HG02870 (cell line): ENCODE data around the gene GPR18.
"Not testable (repeated sequence)": the region's sequence is repeated elsewhere in the genome, so short reads cannot be mapped to it uniquely, and the experiment has no call there.

Experiments used
- ATAC-seq: cut with Tn5 transposase; IDR thresholded peaks from one replicate; pipeline ENCODE4 v1.9.1; 2021; ENCODE audit warnings: mild to moderate bottlenecking, moderate library complexity; ENCODE audit not compliant: unreplicated experiment

GPR18 gene

GRCh38 chr13:99231721-99232120, 26.5 kb downstream of the GPR18 start:
- ATAC-seq: no peak

GRCh38 chr13:99230991-99231390, 27.2 kb downstream of the GPR18 start:
- no peak for ATAC-seq

DNA sequence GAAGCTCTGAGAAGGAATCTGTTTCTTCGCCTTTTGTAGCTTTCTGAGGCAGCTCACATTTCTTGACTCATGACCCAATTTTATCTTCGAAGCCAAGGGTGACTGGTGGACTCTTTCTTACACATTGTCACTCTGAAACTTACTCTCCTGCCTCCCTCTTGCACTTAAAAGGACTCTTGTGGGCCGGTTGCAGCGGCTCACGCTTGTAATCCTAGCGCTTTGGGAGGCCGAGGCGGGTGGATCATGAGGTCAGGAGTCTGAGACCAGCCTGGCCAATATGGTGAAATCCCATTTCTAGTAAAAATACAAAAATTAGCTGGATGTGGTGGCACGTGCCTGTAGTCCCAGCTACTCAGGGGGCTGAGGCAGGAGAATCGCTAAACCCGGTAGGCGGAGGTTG, 27.6 kb downstream of the GPR18 start:
- ATAC-seq: not testable (repeated sequence)

- peak; percentile 95 for ATAC-seq
Observed at GRCh38 chr13:99228737-99229691, 29.2 kb downstream of the GPR18 start.

DNA sequence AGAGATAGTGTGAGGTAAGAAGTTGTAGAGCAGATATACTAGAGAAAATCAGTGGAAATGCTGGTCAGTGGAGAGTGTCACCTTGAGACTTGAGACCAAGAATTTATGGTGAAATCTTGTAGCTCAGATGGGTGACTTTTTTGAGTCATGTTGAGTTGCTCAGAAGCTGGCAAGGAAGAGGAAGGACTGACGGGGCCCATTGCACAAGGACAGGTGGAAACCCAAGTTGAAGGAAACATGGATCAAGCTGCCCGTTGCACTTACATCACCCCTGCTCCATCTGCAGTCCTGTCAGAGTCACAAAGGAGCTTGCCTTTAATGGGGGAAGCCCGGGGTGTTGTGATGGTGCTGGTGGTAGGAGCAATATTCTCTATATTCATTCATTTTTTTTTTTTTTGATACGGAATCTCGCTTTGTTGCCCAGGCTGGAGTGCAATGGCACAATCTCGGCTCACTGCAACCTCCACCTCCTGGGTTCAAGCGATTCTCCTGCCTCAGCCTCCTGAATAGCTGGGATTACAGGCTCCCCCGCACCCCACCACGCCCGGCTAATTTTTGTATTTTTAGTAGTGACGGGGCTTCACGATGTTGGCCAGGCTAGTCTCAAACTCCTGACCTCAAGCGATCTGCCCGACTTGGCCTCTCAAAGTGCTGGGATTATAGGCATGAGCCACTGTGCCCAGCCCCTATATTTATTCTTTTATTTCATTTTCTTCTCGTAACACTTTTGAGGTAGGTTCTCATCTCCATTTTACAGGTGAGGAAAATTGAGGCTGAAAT, 30.1 kb downstream of the GPR18 start:
- no peak for ATAC-seq

GRCh38 chr13:99227331-99227900, 30.8 kb downstream of the GPR18 start:
- ATAC-seq: no peak

GRCh38 chr13:99226513-99226912, 31.7 kb downstream of the GPR18 start:
- ATAC-seq: no peak

GRCh38 chr13:99225078-99225477, 33.1 kb downstream of the GPR18 start:
- ATAC-seq: no peak

GRCh38 chr13:99224021-99224420, 34.2 kb downstream of the GPR18 start:
- ATAC-seq: no peak

DNA sequence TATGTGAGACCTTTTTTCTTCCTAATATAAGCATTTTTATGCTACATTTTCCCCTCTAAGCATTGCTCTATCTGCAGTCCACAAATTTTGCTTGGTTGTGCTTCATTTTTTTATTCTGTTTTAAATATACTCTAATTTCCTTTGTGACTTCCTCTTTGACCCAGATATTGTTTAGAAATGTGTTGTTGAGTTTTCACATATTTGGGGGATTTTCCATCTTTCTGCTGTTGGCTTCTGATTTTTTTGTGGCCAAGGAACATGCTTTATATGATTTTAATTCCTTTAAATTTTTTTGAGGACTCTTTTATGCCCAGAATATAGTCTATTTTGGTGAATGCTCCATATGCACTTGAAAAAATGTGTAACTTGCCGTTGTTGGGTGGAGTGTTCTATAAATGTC, 34.6 kb downstream of the GPR18 start:
- no peak for ATAC-seq

- ATAC-seq: no peak
Observed at GRCh38 chr13:99221567-99222239, 36.5 kb downstream of the GPR18 start.

DNA sequence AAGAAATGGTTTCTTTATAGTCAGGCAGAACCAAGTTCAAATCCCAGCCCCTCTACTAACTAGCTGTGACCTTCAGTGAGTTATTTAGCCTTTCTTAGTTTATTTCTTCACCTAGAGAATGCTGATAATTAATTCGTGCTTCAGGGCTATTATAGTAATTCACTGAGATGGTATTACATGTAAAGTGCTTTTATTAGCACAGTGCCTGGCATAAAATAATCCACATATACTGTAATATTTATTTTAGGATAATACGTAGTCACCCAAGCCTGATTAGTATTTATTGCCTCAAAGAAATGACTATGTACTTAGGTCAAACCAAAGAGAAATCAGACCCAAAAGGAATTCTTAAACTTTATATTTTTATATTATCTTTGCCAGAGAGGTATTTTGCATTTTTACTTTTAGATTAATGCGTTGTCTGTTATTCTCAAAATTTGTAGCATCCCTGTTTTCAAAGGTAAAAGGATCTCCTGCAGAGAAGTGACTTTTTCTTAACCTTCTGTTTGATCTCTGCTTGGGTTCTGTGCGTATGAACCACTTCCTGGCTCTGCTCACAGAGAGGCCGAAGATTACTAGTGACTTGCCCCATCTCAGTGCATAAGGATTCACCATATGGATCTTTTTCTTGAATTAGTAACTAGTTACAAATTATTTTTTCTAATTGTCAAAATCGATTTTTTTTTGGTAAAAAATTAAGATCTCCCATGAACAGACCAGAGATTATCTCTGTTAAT, 37.8 kb downstream of the GPR18 start:
- ATAC-seq: no peak

GRCh38 chr13:99218969-99219368, 39.2 kb downstream of the GPR18 start:
- ATAC-seq: no peak

- ATAC-seq: no peak
Observed at GRCh38 chr13:99218545-99218944, 39.6 kb downstream of the GPR18 start.

DNA sequence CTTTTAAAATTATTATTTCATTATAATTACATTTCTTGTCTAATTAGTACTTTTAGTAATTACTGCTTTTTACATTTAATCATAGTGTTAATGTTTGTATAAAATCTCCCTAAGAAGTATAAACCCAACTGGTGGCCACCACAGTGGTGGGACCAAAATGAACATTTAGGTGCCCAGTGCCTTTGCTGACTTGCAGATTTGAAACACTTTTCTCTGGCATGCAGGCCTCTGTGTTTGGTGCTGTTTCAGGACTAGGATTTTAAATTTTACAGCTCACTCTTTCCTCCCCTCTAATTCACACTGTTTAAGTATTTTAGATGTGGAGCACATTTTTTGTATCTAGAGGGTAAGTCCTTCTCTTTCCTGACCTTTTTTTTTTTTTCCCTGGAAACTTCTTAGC, 40.1 kb downstream of the GPR18 start:
- no peak for ATAC-seq

- ATAC-seq: no peak
Observed at GRCh38 chr13:99217461-99218110, 40.6 kb downstream of the GPR18 start.

- no peak for ATAC-seq
Observed at GRCh38 chr13:99215184-99215830, 42.9 kb downstream of the GPR18 start.

DNA sequence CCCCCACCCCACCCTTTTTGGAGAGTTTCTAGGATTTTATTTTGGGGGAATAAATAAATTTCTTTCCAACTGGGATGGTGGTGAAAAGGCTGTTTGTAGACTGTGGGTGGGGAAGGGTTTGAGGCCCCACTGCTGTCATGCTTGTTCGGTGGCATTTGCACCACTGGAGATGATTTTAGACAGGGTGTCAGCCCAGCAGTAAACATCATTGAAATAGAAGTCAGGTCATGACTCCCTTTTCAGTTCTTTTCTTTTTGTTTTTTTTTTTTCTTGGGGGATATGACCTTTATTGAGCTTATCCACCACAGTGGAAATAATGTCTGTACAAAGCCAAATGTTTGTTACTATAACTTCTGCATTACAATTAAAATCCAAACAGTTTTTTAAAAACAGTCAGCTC, 43.4 kb downstream of the GPR18 start:
- ATAC-seq: no peak

- peak; percentile 79 for ATAC-seq
Observed at GRCh38 chr13:99214232-99214631, 43.9 kb downstream of the GPR18 start.
